Heart left ventricle (tissue), 16 donors: ENCODE measurements around the gene ZNF22. TPM values are rescaled to one million over a fixed set of nuclear protein-coding genes. Genes with fewer than 3 reads are reported as not detected.

Experiments
- ATAC-seq, 4 donors: fragments of 200-7000 bp; cut with Tn5 transposase; one replicate each; pipeline ENCODE4 v1.9.1; 2020 to 2022; ENCODE audit warnings: moderate library complexity in 4 of 4, mild to moderate bottlenecking in 3 of 4, moderate number of reproducible peaks in 1 of 4
- DNase-seq, 5 donors: peaks; one replicate each; pipeline ENCODE4 v3.0.0-alpha.2; 2020
- H3K27ac ChIP-seq, 12 donors: fragments of 200-600 bp; sonication (generic) in 4 of 12; one replicate each; pipeline versions ENCODE4 v1.5.0 to v1.8.0; 2016 to 2022; ENCODE audit warnings: mild to moderate bottlenecking in 2 of 12
- H3K27me3 ChIP-seq, 9 donors: fragments of 200-600 bp; sonication (generic) in 2 of 9; one replicate each; pipeline versions ENCODE4 v1.5.1 to v1.8.0; 2016 to 2022; ENCODE audit warnings: mild to moderate bottlenecking in 3 of 9
- H3K36me3 ChIP-seq, 9 donors: fragments of 200-600 bp; sonication (generic) in 2 of 9; one replicate each; pipeline versions ENCODE4 v1.5.0 to v1.8.0; 2018 to 2022; ENCODE audit warnings: mild to moderate bottlenecking in 2 of 9
- H3K4me1 ChIP-seq, 12 donors: fragments of 200-600 bp; sonication (generic) in 4 of 12; one replicate each; pipeline versions ENCODE4 v1.5.0 to v1.8.0; 2016 to 2022; ENCODE audit warnings: mild to moderate bottlenecking in 3 of 12
- H3K4me3 ChIP-seq, 12 donors: fragments of 200-600 bp; sonication (generic) in 4 of 12; one replicate each; pipeline versions ENCODE4 v1.5.0 to v1.8.0; 2017 to 2022; ENCODE audit warnings: mild to moderate bottlenecking in 9 of 12, moderate library complexity in 4 of 12
- H3K9me3 ChIP-seq, 12 donors: fragments of 200-600 bp; sonication (generic) in 4 of 12; one replicate each; pipeline versions ENCODE4 v1.5.0 to v1.8.0; 2016 to 2022; ENCODE audit warnings: mild to moderate bottlenecking in 1 of 12
- POLR2A ChIP-seq, 2 donors: fragments of 450-650 bp; IDR thresholded peaks; one replicate each; pipeline ENCODE4 v1.6.1; 2017; ENCODE audit warnings: antibody characterized with exemption in 2 of 2, mild to moderate bottlenecking in 2 of 2, moderate library complexity in 2 of 2
- WGBS, 4 donors: extraction: QIAGEN DNeasy Blood & Tissue Kit in 2 of 4; methylation state at CpG; one replicate each; pipeline versions ENCODE4 v1.1.5 to v1.1.7; 2013 to 2018; 5-methylcytosine and 5-hydroxymethylcytosine counted together
- intact Hi-C, 10 donors: fragments of 100-400 bp; cut with DNase I; formaldehyde crosslinking; loops; one replicate each; pipeline versions ENCODE4 v1.11.1 to v1.14.2; 2022
- polyA plus RNA-seq, 2 donors: library from polyadenylated mRNA; stranded (reverse); fragments of 200-250 nt; gene quantifications; one replicate each; pipeline ENCODE4 v1.2.3, GENCODE V29; 2013
- total RNA-seq, 9 donors: library from RNA; depleted of rRNA in 2 of 9; stranded (reverse); fragments of >200 nt in 2 of 9; fragmentation: NEBNext Ultra II Directional in 3 of 9; extraction: Animal tissue kit (Norgen Biotek cat#: 25700) in 3 of 9; gene quantifications; one replicate each; pipeline versions ENCODE4 v1.1.0 to v1.2.4, GENCODE V29; 2016 to 2023
- TF ChIP-seq, protein P1 (sequence below), 12 donors: fragments of 200-600 bp; sonication (generic) in 4 of 12; IDR thresholded peaks; one replicate each; pipeline versions ENCODE4 v1.5.0 to v1.8.0; 2018 to 2022; ENCODE audit warnings: antibody characterized with exemption in 12 of 12, mild to moderate bottlenecking in 5 of 12
- donor health status: ischemic (EF 13 %, LVEDD 7.1; RV severe dilation, severe dysfunction).
- donor health status: healthy with polysubstance abuse.
- donor health status: DM: no; HTN: yes; CAD: no.
- donor health status: DM: no; HTN: no; CAD: no.
- donor health status: ischemic (EF 25% LVEDD 6.9; RV normal size, moderate dysfunction).
- donor health status: ischemic (EF 25% LVEDD 5.7; RV mildly dilated, moderate dysfunction).
- donor health status: healthy.
- donor health status: DM: yes; HTN: yes; CAD: no.
- donor health status: ischemic (EF 35%, LVEDD 5.7; RV mildly dilated, moderate dysfunction).
- donor health status: nonischemic (EF 11% LVEDD 7.7; RV severe dilation, severe dysfunction).
- donor health status: DM: yes; HTN: yes; CAD: no.
- donor health status: PGD.
- donor health status: ischemic (EF 29% LVEDD 5.4; RV normal size, mild dysfunction).
- donor health status: nonischemic (EF 23%, LVEDD 6.1; RV moderate dilation, normal function).

ZNF22 gene
- total and polyA plus RNA-seq, 11 donors = 12.6 to 17.5 (median 14.6) TPM

- Histone ChIP-seq H3K4me3 (peak overlapping the region in 2 of 12 donors; percentile 13 to 15), H3K9me3 (no peaks in the 10 kb centered on the region), H3K27me3 (no peaks in the 10 kb centered on the region), H3K4me1 (peaks cover 21 to 92% (median 73%) of the 10 kb centered on the region in 12 donors), H3K27ac (peak overlapping the region in 11 of 12 donors; percentile 56 to 98 (median 91)), H3K36me3 (peaks cover 0 to 44% (median 31%) of the 10 kb centered on the region in 9 donors)
- TF ChIP-seq, protein P1, sequence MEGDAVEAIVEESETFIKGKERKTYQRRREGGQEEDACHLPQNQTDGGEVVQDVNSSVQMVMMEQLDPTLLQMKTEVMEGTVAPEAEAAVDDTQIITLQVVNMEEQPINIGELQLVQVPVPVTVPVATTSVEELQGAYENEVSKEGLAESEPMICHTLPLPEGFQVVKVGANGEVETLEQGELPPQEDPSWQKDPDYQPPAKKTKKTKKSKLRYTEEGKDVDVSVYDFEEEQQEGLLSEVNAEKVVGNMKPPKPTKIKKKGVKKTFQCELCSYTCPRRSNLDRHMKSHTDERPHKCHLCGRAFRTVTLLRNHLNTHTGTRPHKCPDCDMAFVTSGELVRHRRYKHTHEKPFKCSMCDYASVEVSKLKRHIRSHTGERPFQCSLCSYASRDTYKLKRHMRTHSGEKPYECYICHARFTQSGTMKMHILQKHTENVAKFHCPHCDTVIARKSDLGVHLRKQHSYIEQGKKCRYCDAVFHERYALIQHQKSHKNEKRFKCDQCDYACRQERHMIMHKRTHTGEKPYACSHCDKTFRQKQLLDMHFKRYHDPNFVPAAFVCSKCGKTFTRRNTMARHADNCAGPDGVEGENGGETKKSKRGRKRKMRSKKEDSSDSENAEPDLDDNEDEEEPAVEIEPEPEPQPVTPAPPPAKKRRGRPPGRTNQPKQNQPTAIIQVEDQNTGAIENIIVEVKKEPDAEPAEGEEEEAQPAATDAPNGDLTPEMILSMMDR (IDR thresholded peaks at IDR 0.05) = no peak
- no peak for TF ChIP-seq POLR2A (IDR thresholded peaks at IDR 0.05)
- 65 to 69% (median 68%) methylated on average over 11 of the region's 11 CpGs for WGBS, 4 donors
- DNase-seq (no peak), ATAC-seq (no peak)
- intact Hi-C loops = no loop called here
Measured at GRCh38 chr10:44968500-44969400, 32.0 kb upstream of the ZNF22 start.

DNA sequence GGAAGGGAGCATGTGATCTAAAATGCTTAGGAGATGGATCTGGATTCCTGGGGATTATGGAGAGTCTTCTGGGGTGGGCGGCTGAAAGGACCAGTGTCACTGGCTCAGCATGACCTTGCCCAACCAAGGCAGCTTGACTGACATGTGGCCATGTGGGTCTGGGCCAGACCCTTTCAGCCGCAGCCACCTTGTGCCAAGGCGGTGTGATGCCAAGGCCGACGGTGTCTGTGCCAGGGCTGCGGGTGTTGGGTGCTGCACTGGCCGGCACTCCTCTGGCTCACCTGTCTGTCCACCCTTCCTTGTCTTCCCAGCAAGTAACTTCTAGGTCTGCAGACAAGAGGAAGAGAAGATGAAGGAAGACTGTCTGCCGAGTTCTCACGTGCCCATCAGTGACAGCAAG, 30.9 kb upstream of the ZNF22 start:
- H3K4me3 ChIP-seq = no peak overlapping the region
- DNase-seq = peak in 3 of 5 donors; percentile 67 to 83 (median 72)
- H3K27me3 ChIP-seq = no peaks in the 10 kb centered on the region
- peaks cover 0 to 44% (median 31%) of the 10 kb centered on the region in 9 donors for H3K36me3 ChIP-seq
- no peak for TF ChIP-seq POLR2A (IDR thresholded peaks at IDR 0.05)
- TF ChIP-seq, protein P1 (IDR thresholded peaks at IDR 0.05) = no peak
- whole genome bisulfite sequencing, 4 donors = 60 to 65% (median 64%) methylated on average over 7 to 9 of the region's 9 CpGs
- intact Hi-C loops = loop anchor here in 4 of 10 donors (5.0 to 10.0 kb wide), 3 partner anchors 38 to 1295 kb away; no protein-coding TSS in a partner anchor
- peaks cover 17 to 92% (median 73%) of the 10 kb centered on the region in 12 donors for H3K4me1 ChIP-seq
- ATAC-seq = peak; percentile 25 to 66 (median 58)
- H3K27ac ChIP-seq = peak overlapping the region in 11 of 12 donors; percentile 41 to 96 (median 66)
- no peaks in the 10 kb centered on the region for H3K9me3 ChIP-seq

DNA sequence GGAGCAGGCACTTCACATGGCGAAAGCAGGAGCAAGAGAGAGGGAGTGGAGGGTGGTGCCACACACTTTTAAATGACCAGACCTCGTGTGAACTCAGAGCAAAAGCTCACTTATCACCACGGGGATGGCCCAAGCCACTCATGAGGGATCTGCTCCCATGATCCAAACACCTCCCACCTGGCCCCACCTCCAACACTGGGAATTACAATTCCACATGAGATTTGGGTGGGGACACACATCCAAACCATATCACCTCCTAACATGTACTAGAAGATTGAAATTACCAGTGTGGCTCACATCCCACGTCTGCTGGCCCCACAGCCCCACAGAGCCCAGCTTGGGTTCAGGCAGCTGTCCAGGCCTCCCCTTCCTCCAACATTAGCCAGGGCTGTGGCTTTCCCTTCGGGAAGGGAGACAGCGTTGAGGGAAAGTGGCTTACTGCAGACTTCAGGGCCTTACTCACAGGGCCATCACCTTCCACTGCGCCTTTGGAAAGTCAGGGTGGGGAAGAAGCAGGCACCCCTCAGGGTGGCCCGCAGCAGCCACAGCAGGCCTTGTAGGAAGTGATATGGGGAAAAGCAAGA, 29.8 kb upstream of the ZNF22 start:
- intact Hi-C loops = loop anchor here in 4 of 10 donors (5.0 to 10.0 kb wide), 3 partner anchors 39 to 1296 kb away; no protein-coding TSS in a partner anchor
- no peak for TF ChIP-seq POLR2A (IDR thresholded peaks at IDR 0.05)
- TF ChIP-seq, protein P1 (IDR thresholded peaks at IDR 0.05) = no peak
- peaks cover 0 to 47% (median 31%) of the 10 kb centered on the region in 9 donors for H3K36me3 ChIP-seq
- 73 to 88% (median 80%) methylated on average over 6 to 8 of the region's 8 CpGs for whole genome bisulfite sequencing, 4 donors
- peaks cover 13 to 92% (median 70%) of the 10 kb centered on the region in 12 donors for H3K4me1 ChIP-seq
- H3K27me3 ChIP-seq = no peaks in the 10 kb centered on the region
- DNase-seq (no peak), ATAC-seq (no peak)
- H3K27ac ChIP-seq = peak overlapping the region in 1 of 12 donors; percentile 83
- H3K4me3 ChIP-seq = no peak overlapping the region
- no peaks in the 10 kb centered on the region for H3K9me3 ChIP-seq

GRCh38 chr10:44971434-44971833, 29.3 kb upstream of the ZNF22 start:
- intact Hi-C loops = loop anchor here in 4 of 10 donors (5.0 to 10.0 kb wide), 3 partner anchors 39 to 1297 kb away; no protein-coding TSS in a partner anchor
- Histone ChIP-seq H3K9me3 (no peaks in the 10 kb centered on the region), H3K4me3 (no peak overlapping the region), H3K27ac (peak overlapping the region in 1 of 12 donors; percentile 83), H3K36me3 (peaks cover 0 to 52% (median 34%) of the 10 kb centered on the region in 9 donors), H3K27me3 (no peaks in the 10 kb centered on the region), H3K4me1 (peaks cover 9 to 92% (median 69%) of the 10 kb centered on the region in 12 donors)
- 83 to 94% (median 89%) methylated on average over 11 of the region's 11 CpGs for WGBS, 4 donors
- no peak for DNase-seq
- ATAC-seq = no peak
- TF ChIP-seq, protein P1 (IDR thresholded peaks at IDR 0.05) = no peak
- no peak for TF ChIP-seq POLR2A (IDR thresholded peaks at IDR 0.05)
